Esophagus (tissue), 2 donors: Measurements from ENCODE around the gene SRD5A1. TPM values are rescaled to one million over a fixed set of nuclear protein-coding genes. Genes with fewer than 3 reads are reported as not detected.

Experiments
- H3K27ac ChIP-seq, 2 donors: one replicate each; pipeline ENCODE4 v1.5.1; 2013; ENCODE audit warnings: low read depth in 2 of 2, mild to moderate bottlenecking in 2 of 2, inconsistent platforms in 1 of 2, low read length in 1 of 2, moderate library complexity in 1 of 2
- H3K27me3 ChIP-seq, 2 donors: one replicate each; pipeline ENCODE4 v1.6.1; 2013; ENCODE audit warnings: low read length in 2 of 2, control low read depth in 1 of 2, mild to moderate bottlenecking in 1 of 2; ENCODE audit not compliant: insufficient read depth in 2 of 2, control insufficient read depth in 1 of 2
- H3K36me3 ChIP-seq, 2 donors: one replicate each; pipeline ENCODE4 v1.6.1; 2013; ENCODE audit warnings: low read length in 1 of 2; ENCODE audit not compliant: control insufficient read depth in 2 of 2, insufficient read depth in 2 of 2
- H3K4me1 ChIP-seq, 2 donors: one replicate each; pipeline ENCODE4 v1.6.1; 2013; ENCODE audit warnings: low read length in 1 of 2; ENCODE audit not compliant: control insufficient read depth in 2 of 2, insufficient read depth in 2 of 2
- H3K4me3 ChIP-seq, 2 donors: one replicate each; pipeline ENCODE4 v1.5.1; 2013; ENCODE audit warnings: low read length in 2 of 2, mild to moderate bottlenecking in 2 of 2, low read depth in 1 of 2, moderate library complexity in 1 of 2
- H3K9me3 ChIP-seq, 2 donors: one replicate each; pipeline ENCODE4 v1.6.1; 2013; ENCODE audit warnings: mild to moderate bottlenecking in 2 of 2, low read depth in 1 of 2, low read length in 1 of 2, moderate library complexity in 1 of 2; ENCODE audit not compliant: control insufficient read depth in 2 of 2, insufficient read depth in 1 of 2
- WGBS, 2 donors: extraction: QIAGEN DNeasy Blood & Tissue Kit; methylation state at CpG; one replicate each; pipeline ENCODE4 v1.1.7; 2013; 5-methylcytosine and 5-hydroxymethylcytosine counted together
- polyA plus RNA-seq, 2 donors: library from polyadenylated mRNA; stranded (reverse); fragments of 200-250 nt; gene quantifications; one replicate each; pipeline ENCODE4 v1.2.3, GENCODE V29; 2013
- donor health status: healthy with polysubstance abuse.
- donor health status: Bipolar disorder and iron deficiency.

SRD5A1 gene
- polyA plus RNA-seq, 2 donors, result 8.5 to 25.6 TPM

DNA sequence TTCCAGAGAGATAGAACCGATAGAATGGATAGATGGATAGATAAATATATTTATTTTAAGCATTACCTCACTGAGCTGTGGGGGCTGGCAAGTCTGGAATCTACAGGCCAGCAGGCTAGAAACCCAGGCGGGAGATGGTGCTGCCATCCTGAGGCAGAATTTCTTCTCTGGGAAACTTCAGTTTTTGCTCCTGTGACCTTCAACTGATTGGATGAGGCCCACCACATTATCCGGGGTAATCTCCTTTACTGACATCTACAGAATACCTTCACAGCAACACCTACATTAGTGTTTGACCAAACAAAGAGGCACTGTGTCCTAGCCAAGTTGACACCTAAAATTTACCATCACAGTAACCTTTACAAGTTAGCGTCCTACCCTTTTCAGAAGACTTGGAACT lies 50.8 kb downstream of the SRD5A1 start:
- H3K36me3 ChIP-seq, result no peaks in the 10 kb centered on the region
- no peaks in the 10 kb centered on the region for H3K27me3 ChIP-seq
- peaks cover 2 to 3% of the 10 kb centered on the region in 2 donors for H3K4me1 ChIP-seq
- no peaks in the 10 kb centered on the region for H3K9me3 ChIP-seq
- H3K27ac ChIP-seq, result no peak overlapping the region
- 81 to 87% methylated on average over 4 of the region's 4 CpGs for WGBS, 2 donors
- H3K4me3 ChIP-seq, result no peak overlapping the region

DNA sequence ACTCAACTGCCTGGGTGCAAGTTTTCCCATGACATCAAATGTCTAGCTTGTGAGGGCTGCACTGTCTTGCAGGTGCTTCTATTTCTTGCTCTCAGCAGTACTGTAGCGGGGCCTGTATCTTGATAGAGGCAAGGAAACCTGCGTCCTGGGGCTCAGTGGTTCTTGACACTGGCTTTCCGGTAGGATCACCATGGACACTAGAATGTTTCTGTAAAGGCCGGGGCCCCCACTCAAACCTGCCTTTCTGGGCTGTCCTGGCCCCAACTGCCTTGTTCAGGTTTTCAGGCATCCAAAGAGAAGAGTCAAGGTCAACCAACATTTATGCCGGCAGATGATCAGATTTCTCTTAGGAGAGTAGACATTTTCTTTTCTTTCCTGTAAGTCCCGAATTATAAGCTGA lies 53.3 kb downstream of the SRD5A1 start:
- no peak overlapping the region for H3K27ac ChIP-seq
- H3K9me3 ChIP-seq, result no peaks in the 10 kb centered on the region
- H3K4me1 ChIP-seq, result peaks cover 2 to 3% of the 10 kb centered on the region in 2 donors
- no peaks in the 10 kb centered on the region for H3K27me3 ChIP-seq
- H3K36me3 ChIP-seq, result no peaks in the 10 kb centered on the region
- WGBS, 2 donors, result 47 to 49% methylated on average over 6 of the region's 6 CpGs
- H3K4me3 ChIP-seq, result no peak overlapping the region

DNA sequence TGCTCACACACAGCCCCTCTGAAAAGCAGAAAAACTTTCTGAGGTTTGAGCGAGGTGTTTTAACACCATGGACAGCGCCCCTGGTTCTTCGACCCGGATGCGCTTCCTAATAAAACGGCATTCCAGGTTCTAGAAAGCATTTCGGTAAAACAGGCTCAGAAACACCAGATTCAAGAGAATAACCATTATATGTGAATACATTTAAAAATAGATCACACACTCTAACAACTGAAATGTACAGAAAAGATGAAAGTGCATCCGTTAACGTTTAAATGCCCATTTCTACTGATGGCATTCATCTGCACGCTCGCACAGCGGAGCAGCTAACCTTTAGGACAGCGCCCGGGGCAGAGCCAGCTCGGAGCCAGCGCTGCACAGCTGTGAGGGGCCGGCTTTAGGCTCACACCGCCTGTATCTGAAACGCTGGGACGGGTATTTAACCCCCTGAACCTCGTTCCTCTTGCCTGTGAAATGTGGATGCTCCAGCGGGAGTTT lies 53.7 kb downstream of the SRD5A1 start:
- Histone ChIP-seq H3K4me3 (no peak overlapping the region), H3K27me3 (no peaks in the 10 kb centered on the region), H3K4me1 (peaks cover 2 to 3% of the 10 kb centered on the region in 2 donors), H3K36me3 (no peaks in the 10 kb centered on the region), H3K27ac (no peak overlapping the region), H3K9me3 (no peaks in the 10 kb centered on the region)
- WGBS, 2 donors, result 4 to 6% methylated on average over 22 of the region's 22 CpGs

DNA sequence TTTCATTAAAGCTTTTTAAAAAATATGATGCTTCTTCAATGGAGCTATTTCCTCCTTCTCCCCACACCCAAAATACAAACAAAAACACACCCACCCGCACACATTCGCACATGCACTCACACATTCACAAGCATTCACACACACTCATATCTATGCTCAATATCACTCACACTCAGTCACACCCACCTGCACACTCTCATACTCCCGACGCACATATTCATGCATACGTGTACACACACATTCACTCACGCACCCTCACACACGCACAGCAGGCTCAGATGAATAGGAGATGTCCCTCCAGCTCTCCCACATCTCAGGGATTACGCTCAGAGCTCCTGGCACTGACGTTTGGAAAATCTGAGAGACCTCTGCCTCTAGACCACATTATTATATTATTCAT lies 54.3 kb downstream of the SRD5A1 start:
- no peak overlapping the region for H3K4me3 ChIP-seq
- 69 to 72% methylated on average over 9 of the region's 9 CpGs for WGBS, 2 donors

DNA sequence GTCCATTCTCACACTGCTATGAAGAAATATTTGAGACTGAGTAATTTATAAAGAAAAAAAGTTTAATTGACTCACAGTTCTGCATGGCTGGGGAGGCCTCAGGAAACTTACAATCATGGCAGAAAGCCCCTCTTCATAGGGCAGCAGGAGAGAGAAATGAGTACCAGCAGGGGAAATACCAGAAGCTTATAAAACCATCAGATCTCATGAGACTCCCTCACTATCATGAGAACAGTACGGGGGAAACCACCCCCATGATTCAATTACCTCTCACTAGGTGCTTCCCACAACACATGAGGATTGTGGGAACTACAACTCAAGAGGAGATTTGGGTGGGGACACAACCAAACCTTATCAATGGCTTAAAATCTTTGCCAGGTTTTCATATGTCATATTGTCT lies 59.7 kb downstream of the SRD5A1 start:
- no peak overlapping the region for H3K4me3 ChIP-seq
- no peak overlapping the region for H3K27ac ChIP-seq
- no peaks in the 10 kb centered on the region for H3K4me1 ChIP-seq
- no peaks in the 10 kb centered on the region for H3K9me3 ChIP-seq
- no peaks in the 10 kb centered on the region for H3K36me3 ChIP-seq
- 45 to 48% methylated on average over 1 of the region's 1 CpG for whole genome bisulfite sequencing, 2 donors
- H3K27me3 ChIP-seq, result no peaks in the 10 kb centered on the region

More for the DNA sequence above, 54.3 kb downstream of the SRD5A1 start:
- Histone ChIP-seq H3K36me3 (no peaks in the 10 kb centered on the region), H3K27ac (no peak overlapping the region), H3K9me3 (no peaks in the 10 kb centered on the region), H3K4me1 (peaks cover 2 to 3% of the 10 kb centered on the region in 2 donors), H3K27me3 (no peaks in the 10 kb centered on the region)

DNA sequence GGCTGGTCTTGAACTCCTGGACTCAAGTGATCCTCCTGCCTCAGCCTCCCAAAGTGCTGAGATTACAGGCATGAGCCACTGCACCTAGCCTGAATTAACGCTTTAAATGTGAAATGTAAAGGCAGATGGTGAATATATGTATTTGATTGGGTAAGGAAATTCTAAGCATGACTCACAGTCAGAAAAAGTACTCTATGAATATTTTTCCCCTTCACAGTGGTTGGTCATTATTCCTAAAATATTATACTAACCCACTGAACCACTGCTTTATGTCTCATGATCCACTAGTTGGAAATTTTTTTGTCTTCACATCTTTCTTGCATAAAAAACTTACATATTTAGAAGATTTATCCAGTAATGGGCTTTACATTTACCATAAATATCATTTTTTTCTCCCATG lies 65.5 kb downstream of the SRD5A1 start:
- no peaks in the 10 kb centered on the region for H3K27me3 ChIP-seq
- no peaks in the 10 kb centered on the region for H3K36me3 ChIP-seq
- 70 to 94% methylated on average over 1 of the region's 1 CpG for WGBS, 2 donors
- H3K27ac ChIP-seq, result no peak overlapping the region
- no peaks in the 10 kb centered on the region for H3K9me3 ChIP-seq
- no peaks in the 10 kb centered on the region for H3K4me1 ChIP-seq
- H3K4me3 ChIP-seq, result no peak overlapping the region

DNA sequence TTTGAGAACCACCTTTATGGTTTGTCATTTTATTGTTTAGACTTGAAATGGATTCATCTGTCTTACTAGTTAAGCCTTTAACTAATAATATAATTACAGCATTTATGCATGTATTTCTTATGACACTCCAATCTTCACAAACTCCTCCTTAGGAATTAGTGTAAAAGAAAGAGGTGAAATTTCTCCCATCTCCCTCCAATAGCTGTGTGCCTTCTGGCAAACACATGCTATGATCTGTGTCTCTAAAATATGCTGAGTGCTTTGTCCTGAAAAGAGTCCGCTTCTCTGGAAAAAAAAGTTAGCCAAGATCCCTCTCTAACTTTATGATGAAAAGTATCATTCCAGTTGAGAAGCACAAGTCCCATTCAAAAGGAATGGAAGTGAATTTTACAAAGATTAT lies 66.1 kb downstream of the SRD5A1 start:
- Histone ChIP-seq H3K27me3 (no peaks in the 10 kb centered on the region), H3K4me3 (no peak overlapping the region), H3K36me3 (no peaks in the 10 kb centered on the region), H3K4me1 (peaks cover 0 to 2% of the 10 kb centered on the region in 2 donors), H3K9me3 (no peaks in the 10 kb centered on the region), H3K27ac (no peak overlapping the region)
- WGBS, 2 donors, result 77 to 80% methylated on average over 1 of the region's 1 CpG

DNA sequence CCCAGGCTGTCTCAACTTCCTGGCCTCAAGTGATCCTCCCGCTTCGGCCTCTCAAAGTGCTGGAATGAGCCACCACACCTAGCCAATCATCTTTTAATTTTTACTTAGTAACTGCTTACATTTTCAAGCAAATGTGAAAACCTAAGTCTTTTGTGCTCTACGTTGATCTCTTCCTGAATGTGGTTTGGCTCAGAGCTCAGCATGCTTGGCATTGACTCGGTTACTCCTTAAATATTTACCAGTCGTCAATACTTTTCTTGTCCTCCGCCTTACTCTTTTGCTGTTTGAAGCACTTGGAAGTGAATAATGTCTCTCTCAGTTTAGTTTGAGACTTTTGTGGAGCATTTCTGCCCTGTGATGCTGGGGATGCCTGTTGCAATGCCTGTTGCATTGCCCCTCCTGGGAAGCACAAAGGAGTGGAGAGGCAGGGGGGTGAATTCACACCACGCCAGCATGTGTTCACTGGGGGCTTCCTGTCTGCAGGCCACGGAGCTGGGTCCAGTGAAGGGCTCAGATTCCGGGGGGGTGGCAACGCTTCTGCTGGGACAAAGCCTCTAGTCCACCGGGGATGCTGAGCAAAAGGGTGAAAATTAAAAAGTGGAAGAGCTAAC lies 66.9 kb downstream of the SRD5A1 start:
- Histone ChIP-seq H3K27ac (no peak overlapping the region), H3K27me3 (no peaks in the 10 kb centered on the region), H3K36me3 (no peaks in the 10 kb centered on the region), H3K4me3 (no peak overlapping the region), H3K9me3 (no peaks in the 10 kb centered on the region), H3K4me1 (peaks cover 0 to 8% of the 10 kb centered on the region in 2 donors)
- 38 to 44% methylated on average over 11 of the region's 11 CpGs for WGBS, 2 donors

DNA sequence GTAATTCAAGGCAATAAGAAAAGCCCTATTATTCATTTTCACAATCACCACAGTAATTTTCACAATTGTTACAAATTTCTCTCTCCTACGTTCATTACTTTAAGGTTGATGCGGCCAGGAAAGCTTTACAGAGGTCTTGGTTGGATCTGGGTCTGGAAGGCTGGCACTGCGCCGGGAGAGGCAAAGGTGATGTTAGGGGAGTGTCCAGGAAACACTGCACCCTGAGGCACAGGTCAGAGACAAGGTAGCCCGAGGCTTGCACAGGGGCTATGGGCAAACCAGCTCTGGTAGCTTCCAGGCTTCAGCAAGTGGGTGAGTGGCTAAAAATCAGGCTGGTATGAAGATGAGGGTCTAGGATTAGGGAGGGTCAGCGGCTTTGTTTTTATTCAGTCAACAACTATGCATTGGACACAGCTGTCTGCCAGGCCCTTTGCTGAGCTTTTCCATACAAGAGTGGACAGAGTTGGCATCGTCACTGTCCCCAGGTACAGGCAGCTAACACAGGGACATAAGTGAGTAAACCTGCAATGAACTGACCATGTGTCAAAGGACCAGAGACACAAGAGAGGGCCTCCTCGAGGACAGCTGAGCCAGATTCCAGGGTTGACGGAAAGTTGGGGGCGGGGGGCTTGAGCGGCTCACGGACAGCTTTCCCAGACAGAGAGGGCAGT lies 67.6 kb downstream of the SRD5A1 start:
- no peaks in the 10 kb centered on the region for H3K36me3 ChIP-seq
- no peaks in the 10 kb centered on the region for H3K9me3 ChIP-seq
- H3K27me3 ChIP-seq, result no peaks in the 10 kb centered on the region
- 75 to 79% methylated on average over 12 of the region's 12 CpGs for WGBS, 2 donors
- H3K4me1 ChIP-seq, result peaks cover 0 to 8% of the 10 kb centered on the region in 2 donors
- no peak overlapping the region for H3K27ac ChIP-seq
- no peak overlapping the region for H3K4me3 ChIP-seq

DNA sequence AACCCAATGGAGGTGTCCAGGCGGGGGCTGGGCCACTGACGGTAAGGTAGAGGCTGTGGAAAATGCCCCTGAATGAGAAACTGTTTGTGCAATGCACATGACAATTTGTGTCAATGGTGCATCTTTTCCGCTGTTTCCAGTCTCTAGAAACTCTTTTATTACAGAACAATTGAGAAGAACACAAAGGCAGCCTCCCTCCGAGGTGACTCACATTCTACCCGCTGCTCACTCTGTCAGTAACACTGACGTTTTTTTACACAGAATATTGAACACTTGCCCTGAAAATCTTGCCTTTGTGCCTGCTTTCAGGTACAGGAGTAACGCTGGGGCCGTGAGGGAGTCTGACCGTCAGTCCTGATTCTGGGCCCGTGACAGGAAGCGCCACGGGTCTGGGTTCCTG lies 68.3 kb downstream of the SRD5A1 start:
- WGBS, 2 donors, result 75% methylated on average over 12 of the region's 12 CpGs

More for the DNA sequence above, 68.3 kb downstream of the SRD5A1 start:
- Histone ChIP-seq H3K4me3 (no peak overlapping the region), H3K9me3 (no peaks in the 10 kb centered on the region), H3K27me3 (no peaks in the 10 kb centered on the region), H3K27ac (no peak overlapping the region), H3K4me1 (peaks cover 0 to 10% of the 10 kb centered on the region in 2 donors), H3K36me3 (no peaks in the 10 kb centered on the region)
